Upper lobe of left lung (tissue), 6 donors: ENCODE results near the gene ATAD1. TPM values are rescaled to one million over a fixed set of nuclear protein-coding genes. Genes with fewer than 3 reads are reported as not detected.

Source experiments
- ATAC-seq, 2 donors: fragments of 200-7000 bp; cut with Tn5 transposase; one replicate each; pipeline ENCODE4 v1.9.1; 2022; ENCODE audit warnings: mild to moderate bottlenecking in 2 of 2, moderate library complexity in 2 of 2; ENCODE audit not compliant: low FRiP score in 2 of 2
- DNase-seq, 2 donors: peaks; one replicate each; pipeline ENCODE4 v3.0.0-alpha.2; 2019 to 2020
- H3K27ac ChIP-seq, 4 donors: fragments of 200-600 bp; sonication (generic); one replicate each; pipeline ENCODE4 v1.5.1; 2016 to 2019
- H3K27me3 ChIP-seq, 4 donors: fragments of 200-600 bp; sonication (generic); one replicate each; pipeline ENCODE4 v1.5.1; 2017 to 2019
- H3K36me3 ChIP-seq, 4 donors: fragments of 200-600 bp; sonication (generic); one replicate each; pipeline ENCODE4 v1.5.1; 2016 to 2019
- H3K4me1 ChIP-seq, 4 donors: fragments of 200-600 bp; sonication (generic); one replicate each; pipeline ENCODE4 v1.5.1; 2018 to 2019
- H3K4me3 ChIP-seq, 4 donors: fragments of 200-600 bp; sonication (generic); one replicate each; pipeline ENCODE4 v1.5.1; 2017 to 2019; ENCODE audit warnings: mild to moderate bottlenecking in 2 of 4, moderate library complexity in 1 of 4
- H3K9me3 ChIP-seq, 4 donors: fragments of 200-600 bp; sonication (generic); one replicate each; pipeline ENCODE4 v1.5.1; 2018 to 2019
- CTCF ChIP-seq, 6 experiments: fragments of 450-650 bp in 4 of 6; fragments of 200-600 bp in 2 of 6; sonication (generic) in 2 of 6; IDR thresholded peaks; one replicate each; pipeline ENCODE4 v1.5.1; 2016 to 2019; ENCODE audit warnings: antibody characterized with exemption in 6 of 6
- EP300 ChIP-seq, 4 donors: sonication (generic); formaldehyde crosslinking; IDR thresholded peaks; one replicate each; pipeline ENCODE4 v1.5.1; 2017; ENCODE audit warnings: antibody characterized with exemption in 4 of 4, control low read depth in 2 of 4
- POLR2A ChIP-seq, 4 donors: fragments of 450-650 bp; IDR thresholded peaks; one replicate each; pipeline ENCODE4 v1.5.1; 2016 to 2017; ENCODE audit warnings: antibody characterized with exemption in 4 of 4, mild to moderate bottlenecking in 2 of 4
- POLR2AphosphoS5 ChIP-seq, 2 donors: sonication (generic); formaldehyde crosslinking; IDR thresholded peaks; one replicate each; pipeline ENCODE4 v1.5.1; 2017; ENCODE audit warnings: antibody characterized with exemption in 2 of 2
- WGBS, 2 donors: methylation state at CpG; one replicate each; pipeline ENCODE4 v1.1.5; 2017 to 2018; 5-methylcytosine and 5-hydroxymethylcytosine counted together
- total RNA-seq, 6 donors: library from RNA; depleted of rRNA in 4 of 6; stranded (reverse); fragments of >200 nt in 4 of 6; gene quantifications; one replicate each; pipeline versions ENCODE4 v1.1.0 to v1.2.1, GENCODE V29; 2016 to 2021
- donor health status: DM: no; HTN: no; CAD: no; lungs with moderate emphysema.
- donor health status: DM: no; HTN: yes; CAD: no; lungs with severe emphysema.

ATAD1 gene
- total RNA-seq, 6 donors from 2014 or later: 6.3 to 66.9 (median 36.2) TPM

- Histone ChIP-seq H3K36me3 (peaks cover 0 to 13% (median 6%) of the 10 kb centered on the region in 4 donors), H3K4me1 (no peaks in the 10 kb centered on the region), H3K27me3 (no peaks in the 10 kb centered on the region), H3K9me3 (peaks cover 3 to 11% (median 8%) of the 10 kb centered on the region in 4 donors), H3K4me3 (no peak overlapping the region), H3K27ac (no peak overlapping the region)
- no peak for ATAC-seq
- DNase-seq: no peak
- WGBS, 2 donors: 97 to 98% methylated on average over 5 of the region's 5 CpGs
- TF ChIP-seq CTCF (IDR thresholded peaks at IDR 0.05) (no peak), POLR2A (IDR thresholded peaks at IDR 0.05) (no peak), POLR2AphosphoS5 (IDR thresholded peaks at IDR 0.05) (no peak)
These were observed 19.9 kb downstream of the ATAD1 start for GRCh38 chr10:87798082-87798481.

GRCh38 chr10:87794285-87794684 lies 23.7 kb downstream of the ATAD1 start:
- ATAC-seq (no peak), DNase-seq (no peak)
- Histone ChIP-seq H3K36me3 (peaks cover 0 to 26% (median 0%) of the 10 kb centered on the region in 4 donors), H3K4me1 (no peaks in the 10 kb centered on the region), H3K27me3 (no peaks in the 10 kb centered on the region), H3K9me3 (no peaks in the 10 kb centered on the region), H3K27ac (no peak overlapping the region), H3K4me3 (no peak overlapping the region)
- TF ChIP-seq POLR2AphosphoS5 (IDR thresholded peaks at IDR 0.05): no peak
- WGBS, 2 donors: 71 to 80% methylated on average over 3 of the region's 3 CpGs

- Histone ChIP-seq H3K4me3 (no peak overlapping the region), H3K9me3 (no peaks in the 10 kb centered on the region), H3K4me1 (no peaks in the 10 kb centered on the region), H3K36me3 (peaks cover 0 to 43% (median 0%) of the 10 kb centered on the region in 4 donors), H3K27ac (no peak overlapping the region), H3K27me3 (no peaks in the 10 kb centered on the region)
- no peak for DNase-seq
- no peak for ATAC-seq
- 94 to 98% methylated on average over 3 of the region's 3 CpGs for WGBS, 2 donors
- TF ChIP-seq POLR2A (IDR thresholded peaks at IDR 0.05) (no peak), POLR2AphosphoS5 (IDR thresholded peaks at IDR 0.05) (no peak), CTCF (IDR thresholded peaks at IDR 0.05) (no peak), EP300 (IDR thresholded peaks at IDR 0.05) (no peak)
These were observed 27.8 kb downstream of the ATAD1 start for GRCh38 chr10:87790185-87790584.

GRCh38 chr10:87786421-87786820 lies 31.6 kb downstream of the ATAD1 start:
- DNase-seq (no peak), ATAC-seq (no peak)
- H3K27ac ChIP-seq: no peak overlapping the region
- H3K27me3 ChIP-seq: no peaks in the 10 kb centered on the region
- 93 to 98% methylated on average over 7 of the region's 7 CpGs for WGBS, 2 donors
- H3K4me3 ChIP-seq: no peak overlapping the region
- H3K36me3 ChIP-seq: peaks cover 0 to 57% (median 8%) of the 10 kb centered on the region in 4 donors
- TF ChIP-seq POLR2AphosphoS5 (IDR thresholded peaks at IDR 0.05) (no peak), EP300 (IDR thresholded peaks at IDR 0.05) (no peak), POLR2A (IDR thresholded peaks at IDR 0.05) (no peak), CTCF (IDR thresholded peaks at IDR 0.05) (no peak)
- no peaks in the 10 kb centered on the region for H3K9me3 ChIP-seq
- no peaks in the 10 kb centered on the region for H3K4me1 ChIP-seq

GRCh38 chr10:87782721-87783120 lies 35.3 kb downstream of the ATAD1 start:
- DNase-seq: no peak
- TF ChIP-seq CTCF (IDR thresholded peaks at IDR 0.05) (no peak), EP300 (IDR thresholded peaks at IDR 0.05) (no peak), POLR2AphosphoS5 (IDR thresholded peaks at IDR 0.05) (no peak), POLR2A (IDR thresholded peaks at IDR 0.05) (no peak)
- 95 to 98% methylated on average over 6 of the region's 6 CpGs for WGBS, 2 donors
- H3K27ac ChIP-seq: no peak overlapping the region
- H3K36me3 ChIP-seq: peaks cover 0 to 53% (median 8%) of the 10 kb centered on the region in 4 donors
- no peak for ATAC-seq
- no peaks in the 10 kb centered on the region for H3K9me3 ChIP-seq
- no peaks in the 10 kb centered on the region for H3K4me1 ChIP-seq
- no peaks in the 10 kb centered on the region for H3K27me3 ChIP-seq
- H3K4me3 ChIP-seq: no peak overlapping the region
